GM19240 (cell line): ENCODE data around the gene SPAG4.

Experiments used
- DNase-seq: peaks from one replicate; pipeline ENCODE4 v3.0.0; 2011; ENCODE audit warnings: low spot score; ENCODE audit not compliant: insufficient read length

Gene SPAG4, protein sequence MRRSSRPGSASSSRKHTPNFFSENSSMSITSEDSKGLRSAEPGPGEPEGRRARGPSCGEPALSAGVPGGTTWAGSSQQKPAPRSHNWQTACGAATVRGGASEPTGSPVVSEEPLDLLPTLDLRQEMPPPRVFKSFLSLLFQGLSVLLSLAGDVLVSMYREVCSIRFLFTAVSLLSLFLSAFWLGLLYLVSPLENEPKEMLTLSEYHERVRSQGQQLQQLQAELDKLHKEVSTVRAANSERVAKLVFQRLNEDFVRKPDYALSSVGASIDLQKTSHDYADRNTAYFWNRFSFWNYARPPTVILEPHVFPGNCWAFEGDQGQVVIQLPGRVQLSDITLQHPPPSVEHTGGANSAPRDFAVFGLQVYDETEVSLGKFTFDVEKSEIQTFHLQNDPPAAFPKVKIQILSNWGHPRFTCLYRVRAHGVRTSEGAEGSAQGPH

DNA sequence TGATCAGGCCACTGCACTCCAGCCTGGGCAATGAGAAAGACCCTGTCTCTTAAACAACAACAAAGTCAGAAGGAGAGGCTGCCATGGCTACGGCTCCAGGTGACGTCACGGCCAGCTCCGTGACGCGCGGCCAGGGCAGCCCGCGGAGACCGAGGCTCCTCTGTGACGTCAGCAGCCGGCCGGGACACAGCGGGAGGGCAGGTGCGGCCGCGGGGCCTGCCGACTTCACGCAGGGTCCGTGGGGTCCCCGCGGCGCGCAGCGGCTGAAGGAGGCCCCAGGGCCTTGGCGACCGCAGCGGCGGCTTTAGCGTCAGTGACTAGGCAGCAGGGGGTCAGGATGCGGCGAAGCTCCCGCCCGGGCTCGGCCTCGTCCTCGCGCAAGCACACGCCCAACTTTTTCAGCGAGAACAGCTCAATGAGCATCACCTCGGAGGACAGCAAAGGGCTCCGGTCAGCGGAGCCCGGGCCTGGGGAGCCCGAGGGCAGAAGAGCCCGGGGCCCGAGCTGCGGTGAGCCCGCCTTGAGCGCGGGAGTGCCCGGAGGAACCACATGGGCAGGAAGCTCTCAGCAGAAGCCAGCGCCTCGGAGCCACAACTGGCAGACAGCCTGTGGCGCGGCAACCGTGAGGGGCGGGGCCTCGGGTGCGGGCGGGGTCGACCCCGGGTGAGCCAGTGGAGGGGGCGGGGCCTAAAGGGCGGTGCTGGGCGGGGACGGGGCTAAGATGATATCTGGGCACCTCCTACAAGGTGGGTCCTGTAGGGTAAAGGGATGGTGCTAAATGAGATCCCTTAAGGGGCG is at the start of gene SPAG4:
SPAG4 (plus strand) TSS at position 163 of the 798 bp plus-strand sequence; CDS start at position 338, 175 bp downstream.
- peak; percentile 80 for DNase-seq

DNA sequence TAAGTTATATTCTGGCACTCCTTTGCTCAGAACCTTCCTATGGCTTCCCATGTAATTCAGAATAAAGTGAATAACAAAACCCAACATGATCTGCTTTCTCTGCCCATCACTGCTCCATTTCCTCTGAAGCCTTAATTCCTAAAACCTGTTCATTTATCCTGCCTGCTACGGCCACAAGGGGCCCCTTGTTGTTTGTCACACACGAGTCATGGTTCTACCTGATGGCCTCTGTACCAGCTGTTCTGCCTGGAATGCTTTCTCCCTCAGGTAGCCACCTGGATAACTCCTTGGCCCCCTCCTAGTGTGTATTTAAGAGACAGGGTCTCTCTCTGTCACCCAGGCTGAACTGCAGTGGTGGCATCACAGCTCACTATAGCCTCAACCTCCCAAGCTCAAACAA is 47.0 kb upstream of the SPAG4 start:
- DNase-seq, result no peak

DNA sequence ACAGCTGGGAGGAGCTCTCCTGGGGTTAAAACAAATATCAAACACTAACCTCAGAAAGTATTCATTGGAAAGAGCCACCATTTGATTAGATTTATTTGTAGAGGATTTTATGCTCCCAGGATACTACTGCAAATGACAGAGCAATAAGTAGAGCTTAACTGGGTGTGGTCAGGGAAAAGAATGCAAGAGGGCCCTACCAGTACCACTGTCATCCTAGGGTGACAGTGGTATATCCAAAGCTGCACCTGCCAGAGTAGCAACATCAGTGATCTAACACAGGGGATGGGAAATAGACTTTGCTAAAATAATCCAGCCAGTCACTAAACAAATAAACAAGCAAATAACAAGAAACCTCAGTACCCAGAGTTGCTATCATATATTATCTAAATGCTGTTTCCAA is 44.1 kb upstream of the SPAG4 start:
- DNase-seq, result no peak

DNA sequence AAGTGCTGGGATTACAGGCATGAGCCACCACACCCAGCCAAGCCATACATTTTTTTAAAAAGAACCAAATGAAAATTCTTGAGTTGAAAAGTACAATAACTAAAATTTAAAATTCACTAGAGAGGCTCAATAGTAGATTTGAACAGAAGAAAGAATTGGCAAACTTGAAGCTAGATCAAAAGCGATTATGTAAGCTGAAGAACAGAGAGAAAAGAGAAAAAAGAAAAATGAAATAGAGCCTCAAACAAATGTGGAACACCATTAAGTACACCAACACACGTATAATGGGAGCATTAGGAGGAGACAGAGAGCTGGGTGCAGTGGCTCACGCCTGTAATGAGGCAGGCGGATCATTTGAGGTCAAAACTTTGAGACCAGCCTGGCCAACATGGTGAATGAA is 42.8 kb upstream of the SPAG4 start:
- no peak for DNase-seq

DNA sequence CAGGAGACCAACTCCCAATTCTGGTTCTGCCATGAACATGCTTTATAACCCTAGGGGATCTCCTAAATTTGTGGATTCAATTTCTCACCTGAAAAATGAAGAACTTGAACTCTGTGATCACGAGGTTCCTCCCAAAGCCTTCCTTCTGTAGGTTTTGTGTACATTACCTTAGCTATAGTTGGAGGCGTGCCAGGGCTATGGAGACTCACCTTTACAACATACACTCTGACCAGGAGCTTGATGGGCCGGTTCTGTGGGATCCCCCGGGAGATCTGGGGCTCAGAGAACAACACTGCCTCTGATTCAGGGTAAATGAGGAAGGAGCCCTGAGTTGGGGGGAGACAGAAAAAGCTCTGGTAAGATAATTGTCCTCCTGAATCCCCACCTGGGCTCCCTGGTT is 39.7 kb upstream of the SPAG4 start:
- DNase-seq, result no peak

DNA sequence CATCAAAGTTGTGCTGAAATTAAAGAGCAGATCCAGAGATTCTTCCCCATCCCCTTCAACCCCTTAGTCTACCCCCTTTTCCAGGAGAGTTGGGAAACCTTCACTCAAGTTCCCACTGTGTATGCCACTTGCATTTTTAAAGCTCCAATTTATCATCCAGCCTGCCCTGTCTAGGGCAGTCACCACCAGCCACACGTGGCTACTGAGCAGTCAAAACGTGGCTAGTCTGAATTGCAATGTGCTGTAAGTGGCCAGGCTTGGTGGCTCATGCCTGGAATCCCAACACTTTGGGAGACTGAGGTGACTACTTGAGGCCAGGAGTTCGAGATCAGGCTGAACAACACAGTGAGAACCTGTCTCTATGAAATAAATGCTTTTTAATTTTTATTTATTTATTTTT is 38.8 kb upstream of the SPAG4 start:
- no peak for DNase-seq

DNA sequence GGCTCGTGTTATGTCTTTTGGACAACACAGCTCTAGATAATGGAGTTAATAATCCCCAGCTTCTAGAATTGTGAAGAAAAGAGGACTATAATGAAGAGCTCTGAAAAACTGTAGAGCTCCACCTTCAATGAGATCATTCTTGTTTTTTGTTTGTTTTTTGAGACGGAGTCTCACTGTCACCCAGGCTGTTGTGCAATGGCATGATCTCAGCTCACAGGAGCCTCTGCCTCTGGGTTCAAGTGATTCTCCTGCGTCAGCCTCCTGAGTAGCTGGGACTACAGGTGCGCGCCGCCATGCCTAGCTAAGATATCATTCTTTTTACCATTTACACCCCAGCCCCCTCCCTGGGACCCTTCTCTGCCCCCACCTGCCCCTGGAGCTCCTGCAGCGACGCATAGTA is 37.2 kb upstream of the SPAG4 start:
- DNase-seq, result no peak

DNA sequence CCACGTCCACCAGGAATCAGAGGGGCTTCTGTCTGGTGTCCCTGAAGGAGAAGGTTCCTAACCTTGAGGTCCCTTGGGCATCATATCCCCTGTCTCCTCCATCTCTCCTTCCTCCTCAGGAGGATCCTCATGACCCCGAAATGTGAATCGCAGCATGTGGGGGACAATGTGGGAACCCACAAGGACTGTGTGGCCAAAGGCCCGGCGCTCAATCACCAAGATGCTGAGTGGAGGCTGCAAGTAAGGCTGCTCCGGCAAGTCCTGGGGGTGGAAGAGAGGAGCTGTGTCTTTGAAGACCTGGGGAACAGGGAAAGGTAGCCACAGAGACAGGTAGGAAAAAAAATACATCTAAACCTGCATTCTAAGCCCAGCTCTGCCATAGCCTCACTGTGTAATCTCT is 36.4 kb upstream of the SPAG4 start:
- no peak for DNase-seq

DNA sequence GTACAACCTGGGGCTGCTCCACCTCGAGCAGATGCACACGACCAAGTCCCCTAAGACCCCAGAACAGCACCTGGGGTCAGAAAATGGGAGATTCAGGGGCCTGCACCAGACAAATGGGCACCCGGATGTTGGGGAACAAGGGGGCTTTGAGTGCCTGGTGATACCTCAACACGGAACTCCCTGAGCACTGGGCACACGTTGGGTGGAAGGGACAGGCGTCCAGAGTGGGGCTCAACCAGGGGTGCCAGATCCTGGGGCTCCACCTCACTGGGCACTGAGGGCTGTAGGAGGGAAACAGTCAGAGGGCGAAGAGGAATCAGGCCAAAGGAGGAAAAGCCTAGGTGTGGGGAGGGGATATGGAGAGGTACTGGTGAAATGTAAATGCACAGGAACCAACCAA is 33.5 kb upstream of the SPAG4 start:
- DNase-seq, result no peak

DNA sequence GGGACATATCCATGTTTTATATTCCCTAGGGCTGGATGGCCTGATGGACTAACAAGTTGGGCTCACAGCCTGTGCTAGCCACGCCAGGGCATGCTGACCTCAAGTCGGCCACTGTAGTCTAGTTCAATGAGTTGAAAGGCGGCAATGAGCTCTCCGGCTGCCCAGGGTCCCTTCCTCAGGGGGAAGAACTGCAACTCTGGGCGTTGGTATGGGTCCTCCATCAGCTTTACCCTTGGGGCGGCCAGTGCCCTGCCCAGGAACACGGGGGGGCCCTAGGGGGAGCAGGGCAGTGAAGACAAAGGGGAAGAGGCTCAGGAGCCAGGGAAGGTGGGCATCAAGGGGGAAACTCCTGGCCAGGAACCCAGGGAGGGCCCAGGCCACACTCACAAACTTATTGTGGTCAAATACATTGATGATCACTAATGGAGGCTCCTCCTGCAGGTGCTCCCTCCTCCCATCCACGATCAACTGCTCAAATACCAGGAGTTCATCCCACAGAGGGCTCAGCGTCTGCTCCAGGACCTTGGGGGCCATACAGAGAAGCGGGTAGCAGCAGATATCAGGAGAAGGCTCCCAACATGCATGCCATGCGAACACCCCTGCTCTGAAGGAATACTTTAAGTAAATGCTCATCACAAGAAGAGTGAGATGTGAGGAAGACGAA is 32.8 kb upstream of the SPAG4 start:
- no peak for DNase-seq

DNA sequence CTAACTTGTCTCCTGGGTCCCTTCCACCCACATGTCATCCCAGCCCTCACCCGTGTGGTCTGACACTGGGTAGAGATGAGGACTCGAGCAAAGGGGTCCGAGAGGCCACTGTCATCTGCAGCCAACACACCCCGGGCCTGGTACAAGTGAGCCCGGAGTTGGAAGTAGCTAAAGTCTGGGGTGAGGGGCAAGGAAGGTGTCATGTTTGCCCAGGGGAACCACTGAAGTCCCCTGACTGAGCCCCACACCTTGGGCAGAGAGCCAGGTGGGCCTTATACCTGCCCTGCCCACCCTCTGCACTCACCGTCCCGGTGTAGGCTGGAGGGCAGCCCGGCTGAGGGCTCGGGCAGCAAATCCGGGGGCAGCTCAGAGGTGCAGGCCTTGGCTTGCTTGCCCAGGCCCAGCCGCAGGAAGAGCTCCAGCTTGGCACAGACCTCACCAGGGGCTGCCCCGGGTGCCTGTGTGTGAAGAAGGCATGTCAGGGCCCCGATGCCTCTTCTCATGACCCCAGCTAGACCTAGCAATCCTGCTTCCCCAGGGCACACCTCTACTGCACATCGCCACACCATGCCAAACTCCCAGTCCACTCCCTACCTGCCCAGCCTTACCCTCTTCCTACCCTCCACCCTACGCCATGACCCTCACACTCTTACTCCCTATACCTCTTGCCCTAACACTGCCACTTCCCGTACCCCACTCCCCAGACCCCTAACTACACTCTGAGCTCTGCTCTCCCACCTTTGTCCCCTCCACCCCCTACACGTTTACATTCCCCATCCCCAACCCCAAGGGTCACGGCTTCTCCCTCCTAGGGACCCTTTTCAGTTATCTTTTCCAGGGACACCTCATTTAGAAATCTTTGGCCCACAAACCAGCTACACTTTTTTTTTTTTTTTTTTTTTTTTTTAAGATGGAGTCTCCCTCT is 31.7 kb upstream of the SPAG4 start:
- DNase-seq, result no peak

DNA sequence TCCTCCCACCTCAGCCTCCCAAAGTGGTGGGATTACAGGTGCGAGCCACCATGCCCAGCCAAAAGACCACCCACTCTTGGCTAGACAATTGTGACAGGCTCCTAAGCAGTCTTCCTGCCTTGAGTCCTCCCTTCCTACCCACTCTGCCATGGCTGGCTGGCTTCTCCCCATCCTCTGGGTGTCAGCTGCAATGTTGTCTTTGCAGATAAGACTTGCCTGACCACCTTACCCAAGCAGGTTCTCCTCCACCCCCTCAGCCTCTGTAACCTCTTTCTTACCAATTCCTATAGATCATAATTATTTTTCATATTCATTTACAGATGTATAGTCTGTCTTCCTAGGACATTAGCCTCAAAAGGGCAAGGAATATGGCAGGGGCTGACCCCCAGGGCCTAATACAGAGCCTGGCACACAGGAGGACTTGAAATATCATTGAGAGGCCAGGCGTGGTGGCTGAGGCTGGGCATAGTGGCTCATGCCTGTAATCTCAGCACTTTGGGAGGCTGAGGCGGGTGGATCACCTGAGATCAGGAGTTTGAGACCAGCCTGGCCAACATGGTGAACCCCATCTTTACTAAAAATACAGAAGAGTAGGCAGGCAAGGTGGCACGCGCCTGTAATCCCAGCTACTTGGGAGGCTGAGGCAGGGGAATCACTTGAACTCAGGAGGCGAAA is 28.7 kb upstream of the SPAG4 start:
- no peak for DNase-seq

DNA sequence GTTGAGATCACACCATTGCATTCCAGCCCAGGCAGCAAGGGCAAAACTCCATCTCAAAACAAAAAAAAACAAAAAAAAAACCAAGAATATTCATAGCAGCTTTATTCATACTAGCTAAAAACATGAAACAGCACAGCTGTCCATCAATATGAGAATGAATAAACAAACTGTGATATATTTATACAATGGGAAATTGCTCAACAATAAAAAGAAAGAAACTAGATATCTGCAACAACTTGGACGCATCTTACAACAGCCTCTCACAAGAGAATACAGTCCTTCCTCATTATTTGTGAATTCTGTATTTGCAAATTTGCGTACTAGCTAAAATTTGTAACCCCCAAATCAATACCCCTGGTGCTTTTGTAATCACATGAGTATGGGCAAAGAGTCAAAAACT is 28.2 kb upstream of the SPAG4 start:
- DNase-seq, result no peak

DNA sequence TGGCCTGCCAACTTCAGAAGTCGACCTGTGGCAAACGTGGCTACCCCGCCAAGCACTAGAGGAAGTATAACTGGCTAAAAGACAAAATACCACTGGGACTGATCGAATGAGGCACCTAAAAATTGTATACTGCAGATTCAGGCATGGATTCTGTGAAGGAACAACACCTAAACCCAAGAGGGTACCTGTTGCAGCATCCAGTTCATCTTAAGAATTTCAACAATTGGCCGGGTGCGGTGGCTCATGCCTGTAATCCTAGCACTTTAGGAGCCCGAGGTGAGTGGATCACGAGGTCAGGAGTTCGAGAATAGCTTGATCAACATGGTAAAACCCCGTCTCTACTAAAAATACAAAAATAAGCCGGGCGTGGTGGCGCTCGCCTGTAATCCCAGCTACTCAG is 27.2 kb upstream of the SPAG4 start:
- no peak for DNase-seq

DNA sequence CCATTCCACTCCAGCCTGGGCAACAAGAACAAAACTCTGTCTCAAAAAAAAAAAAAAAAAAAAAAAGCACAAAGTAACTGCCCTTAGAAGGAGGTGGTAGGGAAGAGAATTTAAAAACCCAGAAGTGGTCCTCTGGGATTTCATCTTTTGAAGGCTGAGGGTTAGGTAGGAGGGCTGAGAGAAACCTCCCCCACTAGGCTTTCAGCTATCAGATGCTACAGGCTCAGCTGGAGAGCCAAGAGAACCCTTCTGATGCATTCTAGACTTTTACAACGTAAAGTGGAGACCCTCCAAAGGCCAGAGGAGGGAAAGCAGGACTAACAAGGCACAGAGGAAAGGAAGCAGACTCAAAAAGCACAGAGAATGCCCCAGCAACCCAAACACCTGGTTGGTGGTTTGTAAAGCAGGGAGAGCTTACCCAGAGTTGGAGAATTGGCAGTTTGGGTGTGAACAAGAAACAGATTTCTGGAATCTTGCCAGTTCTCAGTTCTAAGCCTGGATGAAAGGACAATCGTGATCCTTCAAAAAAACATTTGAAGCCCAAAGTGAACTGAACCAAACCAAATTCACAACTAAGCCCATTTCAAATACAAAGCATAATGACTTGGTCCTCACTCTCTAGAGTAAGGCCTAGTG is 23.2 kb upstream of the SPAG4 start:
- no peak for DNase-seq

DNA sequence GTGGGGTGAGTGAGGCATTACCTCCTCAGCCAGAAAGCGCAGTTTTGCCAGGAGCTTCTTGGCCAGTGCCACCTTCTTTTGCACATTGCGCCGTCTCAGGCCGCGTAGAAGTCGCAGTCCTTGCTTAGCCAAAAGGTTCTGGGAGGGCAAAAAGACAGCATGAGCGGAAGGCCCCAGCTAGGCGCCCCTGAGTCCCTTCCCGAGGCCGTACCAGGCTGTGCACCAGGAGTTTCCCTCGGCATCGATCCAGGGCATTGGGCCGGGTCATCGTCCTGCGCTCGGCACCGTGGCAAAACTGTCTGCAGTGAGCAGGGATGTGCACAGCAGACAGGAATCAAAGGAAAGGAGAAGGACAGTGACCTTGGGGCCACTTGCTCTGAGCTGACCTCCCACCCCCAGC is 20.2 kb upstream of the SPAG4 start:
- no peak for DNase-seq

DNA sequence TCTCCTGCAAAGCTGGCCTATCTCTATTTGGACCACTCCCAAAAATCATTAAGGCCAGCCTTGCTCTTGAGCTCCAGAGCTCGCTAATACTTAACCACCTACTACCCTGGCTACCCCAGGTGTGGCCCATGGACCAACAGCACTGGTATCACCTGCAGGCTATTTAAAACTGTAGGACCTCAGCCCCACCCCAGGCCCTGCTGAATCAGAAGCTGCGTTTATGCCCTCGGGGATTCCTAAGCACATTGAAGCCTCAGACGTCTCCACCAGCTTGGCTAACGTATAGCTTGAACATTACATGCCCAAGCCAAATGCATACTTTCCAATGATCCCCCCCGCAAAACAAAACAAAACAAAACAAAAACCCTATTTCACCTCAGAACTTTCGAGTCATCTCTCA is 19.7 kb upstream of the SPAG4 start:
- no peak for DNase-seq

DNA sequence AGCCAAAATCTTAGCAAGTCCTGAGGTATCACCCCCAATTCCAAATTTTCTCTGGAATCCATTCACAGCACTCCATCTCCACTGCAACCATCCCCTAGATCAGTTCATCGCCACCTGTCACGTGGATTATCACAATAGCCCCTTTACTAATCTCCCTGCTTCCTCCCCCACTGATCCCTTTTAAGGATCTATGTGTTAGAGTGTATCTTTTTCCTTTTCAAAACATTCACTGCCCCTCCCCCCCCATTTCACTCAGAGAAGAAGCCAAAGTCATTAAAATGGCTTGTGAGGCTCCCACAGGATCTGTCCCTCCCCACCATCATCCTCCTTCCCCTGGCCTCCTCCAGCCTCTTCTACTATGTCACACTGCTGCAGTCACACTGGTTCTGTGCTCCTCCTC is 18.4 kb upstream of the SPAG4 start:
- no peak for DNase-seq

DNA sequence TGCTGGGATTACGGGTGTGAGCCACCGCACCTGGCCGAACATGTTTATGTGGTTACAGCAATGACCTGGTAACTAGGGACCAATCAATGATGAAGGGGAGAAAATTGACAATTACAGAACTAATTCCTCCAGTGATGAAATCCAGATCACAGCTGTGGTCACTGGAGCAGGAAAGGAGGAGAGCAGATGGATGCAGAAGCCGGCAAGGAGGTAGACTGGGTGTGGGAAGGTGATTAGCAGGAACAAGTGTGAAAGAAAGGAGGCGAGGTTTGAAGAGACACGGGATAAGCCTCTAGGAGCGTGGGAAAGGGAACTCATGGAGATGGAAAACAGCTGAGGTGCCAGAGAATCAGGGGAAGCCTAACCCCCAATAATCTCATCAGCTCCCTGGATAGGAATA is 17.2 kb upstream of the SPAG4 start:
- DNase-seq, result no peak
